HepG2 (cell line): Measurements from ENCODE around the gene AP1AR. TPM values are rescaled to one million over a fixed set of nuclear protein-coding genes. Genes with fewer than 3 reads are reported as not detected.
A peak's percentile ranks its signal among the peaks of the same experiment; 100 is the strongest.

Experiments used
- FOXA1 ChIP-seq, 2 experiments: fragments of 450-650 bp in 1 of 2; sonication (generic) in 1 of 2; formaldehyde crosslinking in 1 of 2; IDR thresholded peaks; 2 replicates each; pipeline versions ENCODE4 v1.4.0 to v1.6.1; 2016 to 2020; ENCODE audit warnings: missing genetic modification reagents in 1 of 2
- HES4 ChIP-seq: sonication (generic); formaldehyde crosslinking; IDR thresholded peaks from 2 replicates; pipeline ENCODE4 v1.9.0; 2021; ENCODE audit warnings: mild to moderate bottlenecking, missing genetic modification reagents, borderline replicate concordance
- HOXA3 ChIP-seq: sonication (generic); formaldehyde crosslinking; IDR thresholded peaks from 2 replicates; pipeline ENCODE4 v1.5.0; 2020; ENCODE audit warnings: missing genetic modification reagents
- JARID2 ChIP-seq: sonication (generic); formaldehyde crosslinking; IDR thresholded peaks from 2 replicates; pipeline ENCODE4 v1.8.1; 2023; ENCODE audit warnings: missing genetic modification reagents, inconsistent platforms; ENCODE audit not compliant: insufficient replicate concordance
- ZNF430 ChIP-seq: sonication (generic); formaldehyde crosslinking; IDR thresholded peaks from 2 replicates; pipeline ENCODE4 v1.9.0; 2021; ENCODE audit warnings: mild to moderate bottlenecking, missing genetic modification reagents
- ZNF549 ChIP-seq: sonication (generic); formaldehyde crosslinking; IDR thresholded peaks from 2 replicates; pipeline ENCODE4 v1.5.0; 2020; ENCODE audit warnings: missing genetic modification reagents
- polyA plus RNA-seq, 8 experiments: library from polyadenylated mRNA; depleted of rRNA in 3 of 8; stranded (reverse) in 7 of 8; unstranded in 1 of 8; fragments of >200 nt; fragmentation: Illumina TruSeq in 4 of 8; extraction: Trizol in 4 of 8; gene quantifications; 2 replicates each; pipeline versions ENCODE4 v1.2.1 to v1.2.3, GENCODE V29; 2011 to 2016; ENCODE audit warnings: low read depth in 4 of 8, missing spikeins in 1 of 8, mixed read lengths in 1 of 8; ENCODE audit not compliant: insufficient read depth in 1 of 8
- total RNA-seq, 5 experiments: library from RNA; depleted of rRNA; stranded (reverse); fragments of >200 nt; fragmentation: Illumina TruSeq; extraction: Trizol; gene quantifications; 2 replicates each; pipeline ENCODE4 v1.2.3, GENCODE V29; 2016; ENCODE audit warnings: low read depth in 1 of 5
- TF ChIP-seq, protein P1 (sequence below): sonication (generic); formaldehyde crosslinking; IDR thresholded peaks from 2 replicates; pipeline ENCODE4 v1.5.1; 2020; ENCODE audit warnings: mild to moderate bottlenecking, missing genetic modification reagents, borderline replicate concordance
- TF ChIP-seq, protein P2 (sequence below): sonication (generic); formaldehyde crosslinking; IDR thresholded peaks from 2 replicates; pipeline ENCODE4 v1.4.0; 2020; ENCODE audit warnings: missing genetic modification reagents, borderline replicate concordance
- TF ChIP-seq, protein P3 (sequence below): sonication (generic); formaldehyde crosslinking; IDR thresholded peaks from 2 replicates; pipeline ENCODE4 v1.8.0; 2022; ENCODE audit warnings: missing genetic modification reagents, low read depth, mild to moderate bottlenecking, borderline replicate concordance
- TF ChIP-seq, protein P4 (sequence below): sonication (generic); formaldehyde crosslinking; IDR thresholded peaks from 2 replicates; pipeline ENCODE4 v1.4.0; 2020; ENCODE audit warnings: missing genetic modification reagents, mild to moderate bottlenecking, borderline replicate concordance

The AP1AR gene
- total and polyA plus RNA-seq, 2 of the 13 experiments (the other 11 are each of a cell fraction or from before 2014, with no cell fraction given) = 24.9 to 39.9 TPM

DNA sequence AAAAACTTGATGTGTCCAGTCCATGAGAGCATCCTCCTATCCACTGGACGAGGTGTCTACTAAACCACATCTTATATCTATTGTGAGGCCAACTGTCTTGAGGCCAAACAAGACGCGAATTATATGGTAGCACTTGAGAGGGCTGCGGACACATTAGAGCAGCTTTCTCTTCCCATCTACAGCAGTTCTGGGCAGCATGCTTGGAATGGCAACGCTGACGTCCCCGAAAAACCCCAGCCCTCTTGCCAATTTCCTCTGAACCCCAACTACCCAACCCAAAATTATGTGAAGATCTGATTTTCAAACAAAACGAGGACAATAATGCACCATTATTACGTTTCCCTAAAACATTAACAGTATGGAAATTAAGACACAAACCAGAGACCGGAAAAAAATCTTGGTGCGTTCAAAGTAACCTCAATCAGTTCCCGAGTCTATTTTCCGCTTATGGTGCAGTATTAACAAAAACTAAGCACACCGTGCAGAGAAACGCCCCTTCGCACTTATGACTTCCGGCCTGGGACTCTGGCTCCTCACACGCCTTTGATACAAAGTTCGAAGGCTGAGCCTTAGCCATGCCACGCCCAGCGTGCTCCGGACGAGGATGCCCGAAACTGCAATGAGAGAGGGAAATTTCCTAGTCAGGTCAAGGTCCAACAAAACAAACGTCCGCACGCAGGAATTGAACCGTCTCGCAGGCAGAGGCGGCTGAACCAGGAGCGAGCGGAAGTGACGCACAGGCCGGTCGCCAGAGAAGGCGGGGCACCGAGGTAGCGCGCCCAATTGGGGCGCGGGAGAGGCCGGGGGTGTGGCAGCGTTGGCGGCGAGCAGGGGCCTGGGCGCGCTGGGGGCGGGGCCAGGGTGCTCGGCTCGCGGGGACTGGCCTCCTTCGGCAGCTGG is 458 bp upstream of the AP1AR start (continued):
- TF ChIP-seq, protein P1, sequence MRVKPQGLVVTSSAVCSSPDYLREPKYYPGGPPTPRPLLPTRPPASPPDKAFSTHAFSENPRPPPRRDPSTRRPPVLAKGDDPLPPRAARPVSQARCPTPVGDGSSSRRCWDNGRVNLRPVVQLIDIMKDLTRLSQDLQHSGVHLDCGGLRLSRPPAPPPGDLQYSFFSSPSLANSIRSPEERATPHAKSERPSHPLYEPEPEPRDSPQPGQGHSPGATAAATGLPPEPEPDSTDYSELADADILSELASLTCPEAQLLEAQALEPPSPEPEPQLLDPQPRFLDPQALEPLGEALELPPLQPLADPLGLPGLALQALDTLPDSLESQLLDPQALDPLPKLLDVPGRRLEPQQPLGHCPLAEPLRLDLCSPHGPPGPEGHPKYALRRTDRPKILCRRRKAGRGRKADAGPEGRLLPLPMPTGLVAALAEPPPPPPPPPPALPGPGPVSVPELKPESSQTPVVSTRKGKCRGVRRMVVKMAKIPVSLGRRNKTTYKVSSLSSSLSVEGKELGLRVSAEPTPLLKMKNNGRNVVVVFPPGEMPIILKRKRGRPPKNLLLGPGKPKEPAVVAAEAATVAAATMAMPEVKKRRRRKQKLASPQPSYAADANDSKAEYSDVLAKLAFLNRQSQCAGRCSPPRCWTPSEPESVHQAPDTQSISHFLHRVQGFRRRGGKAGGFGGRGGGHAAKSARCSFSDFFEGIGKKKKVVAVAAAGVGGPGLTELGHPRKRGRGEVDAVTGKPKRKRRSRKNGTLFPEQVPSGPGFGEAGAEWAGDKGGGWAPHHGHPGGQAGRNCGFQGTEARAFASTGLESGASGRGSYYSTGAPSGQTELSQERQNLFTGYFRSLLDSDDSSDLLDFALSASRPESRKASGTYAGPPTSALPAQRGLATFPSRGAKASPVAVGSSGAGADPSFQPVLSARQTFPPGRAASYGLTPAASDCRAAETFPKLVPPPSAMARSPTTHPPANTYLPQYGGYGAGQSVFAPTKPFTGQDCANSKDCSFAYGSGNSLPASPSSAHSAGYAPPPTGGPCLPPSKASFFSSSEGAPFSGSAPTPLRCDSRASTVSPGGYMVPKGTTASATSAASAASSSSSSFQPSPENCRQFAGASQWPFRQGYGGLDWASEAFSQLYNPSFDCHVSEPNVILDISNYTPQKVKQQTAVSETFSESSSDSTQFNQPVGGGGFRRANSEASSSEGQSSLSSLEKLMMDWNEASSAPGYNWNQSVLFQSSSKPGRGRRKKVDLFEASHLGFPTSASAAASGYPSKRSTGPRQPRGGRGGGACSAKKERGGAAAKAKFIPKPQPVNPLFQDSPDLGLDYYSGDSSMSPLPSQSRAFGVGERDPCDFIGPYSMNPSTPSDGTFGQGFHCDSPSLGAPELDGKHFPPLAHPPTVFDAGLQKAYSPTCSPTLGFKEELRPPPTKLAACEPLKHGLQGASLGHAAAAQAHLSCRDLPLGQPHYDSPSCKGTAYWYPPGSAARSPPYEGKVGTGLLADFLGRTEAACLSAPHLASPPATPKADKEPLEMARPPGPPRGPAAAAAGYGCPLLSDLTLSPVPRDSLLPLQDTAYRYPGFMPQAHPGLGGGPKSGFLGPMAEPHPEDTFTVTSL (CRISPR knock-in tag) = peak; percentile 68; the same call in 1 of the 2 replicates
- TF ChIP-seq, protein P2, sequence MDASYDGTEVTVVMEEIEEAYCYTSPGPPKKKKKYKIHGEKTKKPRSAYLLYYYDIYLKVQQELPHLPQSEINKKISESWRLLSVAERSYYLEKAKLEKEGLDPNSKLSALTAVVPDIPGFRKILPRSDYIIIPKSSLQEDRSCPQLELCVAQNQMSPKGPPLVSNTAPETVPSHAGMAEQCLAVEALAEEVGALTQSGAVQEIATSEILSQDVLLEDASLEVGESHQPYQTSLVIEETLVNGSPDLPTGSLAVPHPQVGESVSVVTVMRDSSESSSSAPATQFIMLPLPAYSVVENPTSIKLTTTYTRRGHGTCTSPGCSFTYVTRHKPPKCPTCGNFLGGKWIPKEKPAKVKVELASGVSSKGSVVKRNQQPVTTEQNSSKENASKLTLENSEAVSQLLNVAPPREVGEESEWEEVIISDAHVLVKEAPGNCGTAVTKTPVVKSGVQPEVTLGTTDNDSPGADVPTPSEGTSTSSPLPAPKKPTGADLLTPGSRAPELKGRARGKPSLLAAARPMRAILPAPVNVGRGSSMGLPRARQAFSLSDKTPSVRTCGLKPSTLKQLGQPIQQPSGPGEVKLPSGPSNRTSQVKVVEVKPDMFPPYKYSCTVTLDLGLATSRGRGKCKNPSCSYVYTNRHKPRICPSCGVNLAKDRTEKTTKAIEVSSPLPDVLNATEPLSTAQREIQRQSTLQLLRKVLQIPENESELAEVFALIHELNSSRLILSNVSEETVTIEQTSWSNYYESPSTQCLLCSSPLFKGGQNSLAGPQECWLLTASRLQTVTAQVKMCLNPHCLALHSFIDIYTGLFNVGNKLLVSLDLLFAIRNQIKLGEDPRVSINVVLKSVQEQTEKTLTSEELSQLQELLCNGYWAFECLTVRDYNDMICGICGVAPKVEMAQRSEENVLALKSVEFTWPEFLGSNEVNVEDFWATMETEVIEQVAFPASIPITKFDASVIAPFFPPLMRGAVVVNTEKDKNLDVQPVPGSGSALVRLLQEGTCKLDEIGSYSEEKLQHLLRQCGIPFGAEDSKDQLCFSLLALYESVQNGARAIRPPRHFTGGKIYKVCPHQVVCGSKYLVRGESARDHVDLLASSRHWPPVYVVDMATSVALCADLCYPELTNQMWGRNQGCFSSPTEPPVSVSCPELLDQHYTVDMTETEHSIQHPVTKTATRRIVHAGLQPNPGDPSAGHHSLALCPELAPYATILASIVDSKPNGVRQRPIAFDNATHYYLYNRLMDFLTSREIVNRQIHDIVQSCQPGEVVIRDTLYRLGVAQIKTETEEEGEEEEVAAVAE (CRISPR knock-in tag) = peak; percentile 63; the same call in 1 of the 2 replicates
- TF ChIP-seq FOXA1 (IDR thresholded peaks at IDR 0.05) (no peak), FOXA1 (CRISPR knock-in tag; IDR thresholded peaks at IDR 0.05) (peak; percentile 44; the same call in 1 of the 2 replicates), ZNF430 (CRISPR knock-in tag) (peak; percentile 92), JARID2 (CRISPR knock-in tag) (peak; percentile 27), ZNF549 (peak; percentile 72; the same call in 1 of the 2 replicates), HES4 (CRISPR knock-in tag) (no peak), HOXA3 (CRISPR knock-in tag) (peak; percentile 83)
- TF ChIP-seq, protein P3, sequence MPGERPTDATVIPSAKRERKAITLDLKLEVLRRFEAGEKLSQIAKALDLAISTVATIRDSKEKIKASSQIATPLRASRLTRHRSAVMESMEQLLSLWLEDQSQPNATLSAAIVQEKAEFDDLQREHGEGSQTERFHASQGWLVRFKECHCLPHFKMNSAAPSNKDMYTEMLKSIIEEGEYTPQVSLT (CRISPR knock-in tag) = no peak
- TF ChIP-seq, protein P4, sequence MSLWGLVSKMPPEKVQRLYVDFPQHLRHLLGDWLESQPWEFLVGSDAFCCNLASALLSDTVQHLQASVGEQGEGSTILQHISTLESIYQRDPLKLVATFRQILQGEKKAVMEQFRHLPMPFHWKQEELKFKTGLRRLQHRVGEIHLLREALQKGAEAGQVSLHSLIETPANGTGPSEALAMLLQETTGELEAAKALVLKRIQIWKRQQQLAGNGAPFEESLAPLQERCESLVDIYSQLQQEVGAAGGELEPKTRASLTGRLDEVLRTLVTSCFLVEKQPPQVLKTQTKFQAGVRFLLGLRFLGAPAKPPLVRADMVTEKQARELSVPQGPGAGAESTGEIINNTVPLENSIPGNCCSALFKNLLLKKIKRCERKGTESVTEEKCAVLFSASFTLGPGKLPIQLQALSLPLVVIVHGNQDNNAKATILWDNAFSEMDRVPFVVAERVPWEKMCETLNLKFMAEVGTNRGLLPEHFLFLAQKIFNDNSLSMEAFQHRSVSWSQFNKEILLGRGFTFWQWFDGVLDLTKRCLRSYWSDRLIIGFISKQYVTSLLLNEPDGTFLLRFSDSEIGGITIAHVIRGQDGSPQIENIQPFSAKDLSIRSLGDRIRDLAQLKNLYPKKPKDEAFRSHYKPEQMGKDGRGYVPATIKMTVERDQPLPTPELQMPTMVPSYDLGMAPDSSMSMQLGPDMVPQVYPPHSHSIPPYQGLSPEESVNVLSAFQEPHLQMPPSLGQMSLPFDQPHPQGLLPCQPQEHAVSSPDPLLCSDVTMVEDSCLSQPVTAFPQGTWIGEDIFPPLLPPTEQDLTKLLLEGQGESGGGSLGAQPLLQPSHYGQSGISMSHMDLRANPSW = peak; percentile 32; the same call in 1 of the 2 replicates
